Nephron (organoid): ENCODE data around the gene KCTD19.

Source experiments
- H3K27ac Mint-ChIP-seq, 3 experiments: 2 replicates each; pipeline ENCODE4 v1.8.0; 2020; ENCODE audit warnings: mixed read lengths in 3 of 3, mild to moderate bottlenecking in 2 of 3, moderate library complexity in 1 of 3
- H3K27me3 Mint-ChIP-seq: 2 replicates; pipeline ENCODE4 v1.8.0; 2021; ENCODE audit warnings: low read depth, mild to moderate bottlenecking, moderate library complexity, mixed read lengths
- H3K36me3 Mint-ChIP-seq: 2 replicates; pipeline ENCODE4 v1.8.0; 2020; ENCODE audit warnings: low read depth, mixed read lengths
- H3K4me1 Mint-ChIP-seq: 2 replicates; pipeline ENCODE4 v1.8.0; 2020; ENCODE audit warnings: mixed read lengths
- H3K4me3 Mint-ChIP-seq, 3 experiments: 2 replicates each; pipeline ENCODE4 v1.8.0; 2020; ENCODE audit warnings: mild to moderate bottlenecking in 3 of 3, mixed read lengths in 3 of 3, moderate library complexity in 2 of 3
- H3K9me3 Mint-ChIP-seq: 2 replicates; pipeline ENCODE4 v1.8.0; 2020; ENCODE audit warnings: mixed read lengths
- CTCF ChIP-seq, 3 experiments: fragments of 200-600 bp; sonication (generic); IDR thresholded peaks; one replicate each; pipeline ENCODE4 v1.5.0; 2021; ENCODE audit warnings: antibody characterized with exemption in 3 of 3; ENCODE audit not compliant: unreplicated experiment in 3 of 3

Gene KCTD19

GRCh38 chr16:67302076-67302475, 24.5 kb downstream of the KCTD19 start:
- peak overlapping the region in 2 of 3 experiments; percentile 51 to 66 for H3K27ac Mint-ChIP-seq

GRCh38 chr16:67301080-67301782, 25.3 kb downstream of the KCTD19 start:
- Mint-ChIP-seq H3K27ac (peak overlapping the region in 2 of 3 experiments; percentile 66 to 74), H3K4me3 (no peak overlapping the region)

More at GRCh38 chr16:67302076-67302475, 24.5 kb downstream of the KCTD19 start:
- Mint-ChIP-seq H3K9me3 (no peaks in the 10 kb centered on the region), H3K27me3 (peaks cover 4% of the 10 kb centered on the region), H3K4me1 (peaks cover 19% of the 10 kb centered on the region), H3K36me3 (no peaks in the 10 kb centered on the region), H3K4me3 (no peak overlapping the region)
- TF ChIP-seq CTCF (IDR thresholded peaks at IDR 0.05; ENCODE audit: unreplicated experiment in 3 of 3): no peak

GRCh38 chr16:67299269-67299668, 27.3 kb downstream of the KCTD19 start:
- no peak for TF ChIP-seq CTCF (IDR thresholded peaks at IDR 0.05; ENCODE audit: unreplicated experiment in 3 of 3)
- no peaks in the 10 kb centered on the region for H3K36me3 Mint-ChIP-seq
- H3K4me3 Mint-ChIP-seq: no peak overlapping the region
- H3K4me1 Mint-ChIP-seq: peaks cover 25% of the 10 kb centered on the region
- H3K27ac Mint-ChIP-seq: no peak overlapping the region
- no peaks in the 10 kb centered on the region for H3K9me3 Mint-ChIP-seq
- H3K27me3 Mint-ChIP-seq: no peaks in the 10 kb centered on the region

More at GRCh38 chr16:67301080-67301782, 25.3 kb downstream of the KCTD19 start:
- H3K36me3 Mint-ChIP-seq: no peaks in the 10 kb centered on the region
- H3K9me3 Mint-ChIP-seq: no peaks in the 10 kb centered on the region
- no peak for TF ChIP-seq CTCF (IDR thresholded peaks at IDR 0.05; ENCODE audit: unreplicated experiment in 3 of 3)
- H3K27me3 Mint-ChIP-seq: peaks cover 4% of the 10 kb centered on the region
- peaks cover 24% of the 10 kb centered on the region for H3K4me1 Mint-ChIP-seq

GRCh38 chr16:67298277-67298676, 28.3 kb downstream of the KCTD19 start:
- H3K4me3 Mint-ChIP-seq: no peak overlapping the region

GRCh38 chr16:67296420-67296819, 30.1 kb downstream of the KCTD19 start:
- Mint-ChIP-seq H3K4me3 (no peak overlapping the region), H3K27me3 (peaks cover 10% of the 10 kb centered on the region), H3K4me1 (peaks cover 12% of the 10 kb centered on the region), H3K27ac (peak overlapping the region in 1 of 3 experiments; percentile 8), H3K9me3 (no peaks in the 10 kb centered on the region), H3K36me3 (no peaks in the 10 kb centered on the region)
- no peak for TF ChIP-seq CTCF (IDR thresholded peaks at IDR 0.05; ENCODE audit: unreplicated experiment in 3 of 3)

More at GRCh38 chr16:67298277-67298676, 28.3 kb downstream of the KCTD19 start:
- Mint-ChIP-seq H3K9me3 (no peaks in the 10 kb centered on the region), H3K4me1 (peaks cover 25% of the 10 kb centered on the region), H3K27me3 (no peaks in the 10 kb centered on the region), H3K36me3 (no peaks in the 10 kb centered on the region), H3K27ac (no peak overlapping the region)
- TF ChIP-seq CTCF (IDR thresholded peaks at IDR 0.05; ENCODE audit: unreplicated experiment in 3 of 3): no peak

GRCh38 chr16:67294938-67295361, 31.6 kb downstream of the KCTD19 start:
- H3K27me3 Mint-ChIP-seq: peaks cover 12% of the 10 kb centered on the region
- H3K27ac Mint-ChIP-seq: peak overlapping the region in 2 of 3 experiments; percentile 15 to 63
- H3K4me1 Mint-ChIP-seq: peaks cover 7% of the 10 kb centered on the region
- no peak overlapping the region for H3K4me3 Mint-ChIP-seq
- H3K36me3 Mint-ChIP-seq: no peaks in the 10 kb centered on the region
- H3K9me3 Mint-ChIP-seq: no peaks in the 10 kb centered on the region
- no peak for TF ChIP-seq CTCF (IDR thresholded peaks at IDR 0.05; ENCODE audit: unreplicated experiment in 3 of 3)
